GM12878 (cell line): ENCODE results near the gene KCNN3. TPM values are rescaled to one million over a fixed set of nuclear protein-coding genes. Genes with fewer than 3 reads are reported as not detected.

Experiments used
- ATAC-seq: fragments of 200-7000 bp; cut with Tn5 transposase; 3 replicates; pipeline ENCODE4 v1.9.1; 2020; ENCODE audit warnings: mild to moderate bottlenecking, moderate library complexity
- BruUV-seq: library from RNA; stranded (reverse); fragments of 400-500 nt; replicated peaks from 2 replicates; lab custom pipeline; 2021; lab: Mats Ljungman, UMichigan
- CTCF ChIA-PET: fragments of 300-600 bp; sonication (Branson Sonifier 250); formaldehyde crosslinking; extraction: SDS; loops from one replicate; lab custom pipeline; 2021; ENCODE audit warnings: inconsistent platforms; lab: Yijun Ruan, JAX
- POLR2A ChIA-PET: fragments of 350-600 bp; formaldehyde crosslinking; extraction: SDS; loops from one replicate; lab custom pipeline; 2021; ENCODE audit warnings: inconsistent platforms; lab: Charles Lee
- RAD21 ChIA-PET: fragments of 300-600 bp; sonication (Branson Sonifier 250); formaldehyde crosslinking; loops from one replicate; lab custom pipeline; 2023; ENCODE audit warnings: antibody characterized with exemption; ENCODE audit not compliant: unreplicated experiment; lab: Charles Lee
- SMC1A ChIA-PET: fragments of 300-600 bp; sonication (Branson Sonifier 250); formaldehyde crosslinking; loops from one replicate; lab custom pipeline; 2023; ENCODE audit not compliant: unreplicated experiment, uncharacterized antibody; lab: Charles Lee
- DNase-seq: peaks from one replicate; pipeline ENCODE4 v3.0.0-alpha.2; 2011; ENCODE audit warnings: low read depth, low spot score
- FAIRE-seq: peaks from 3 replicates; lab custom pipeline; 2011; peaks lifted over from hg19 to GRCh38; lab: Jason Lieb, UNC
- H2AFZ ChIP-seq: 2 replicates; pipeline ENCODE4 v1.6.0; 2011; ENCODE audit warnings: low read depth, low read length, control low read depth; ENCODE audit not compliant: control insufficient read depth
- H3K27ac ChIP-seq: 2 replicates; pipeline ENCODE4 v1.5.1; 2011; ENCODE audit warnings: control low read depth; ENCODE audit not compliant: control insufficient read depth, insufficient read depth
- H3K27me3 ChIP-seq, 2 experiments: replicated peaks in 1 of 2; 2 replicates each; pipeline versions ENCODE4 v1.6.0 to v1.6.1; 2011; ENCODE audit warnings: low read length in 1 of 2; ENCODE audit not compliant: control insufficient read depth in 2 of 2, insufficient read depth in 2 of 2
- H3K36me3 ChIP-seq, 2 experiments: 2 replicates each; pipeline ENCODE4 v1.5.1; 2011; ENCODE audit warnings: low read length in 1 of 2; ENCODE audit not compliant: control insufficient read depth in 2 of 2, insufficient read depth in 2 of 2
- H3K4me1 ChIP-seq: 2 replicates; pipeline ENCODE4 v1.6.1; 2011; ENCODE audit warnings: mild to moderate bottlenecking, low read length, moderate library complexity, mixed read lengths; ENCODE audit not compliant: control insufficient read depth, insufficient read depth
- H3K4me2 ChIP-seq: 2 replicates; pipeline ENCODE4 v1.6.0; 2011; ENCODE audit warnings: control low read depth; ENCODE audit not compliant: control insufficient read depth, insufficient read depth
- H3K4me3 ChIP-seq: fragments of 200-600 bp; sonication (generic); 2 replicates; pipeline ENCODE4 v1.5.1; 2016
- H3K79me2 ChIP-seq: 2 replicates; pipeline ENCODE4 v1.6.0; 2011; ENCODE audit warnings: low read length; ENCODE audit not compliant: control insufficient read depth, insufficient read depth
- H3K9ac ChIP-seq: 2 replicates; pipeline ENCODE4 v1.8.0; 2011; ENCODE audit warnings: low read length, control low read depth, mixed read lengths; ENCODE audit not compliant: control insufficient read depth, insufficient read depth
- H3K9me3 ChIP-seq: replicated peaks from 3 replicates; pipeline ENCODE4 v1.5.1; 2011; ENCODE audit warnings: mild to moderate bottlenecking, low read length; ENCODE audit not compliant: control insufficient read depth, insufficient read depth
- H4K20me1 ChIP-seq: 2 replicates; pipeline ENCODE4 v1.6.0; 2011; ENCODE audit not compliant: control insufficient read depth, insufficient read depth
- CEBPZ ChIP-seq: fragments of 150-350 bp; IDR thresholded peaks from 2 replicates; pipeline ENCODE4 v1.6.1; 2016; ENCODE audit warnings: low read depth, low read length
- E4F1 ChIP-seq: fragments of 450-650 bp; IDR thresholded peaks from 2 replicates; pipeline ENCODE4 v1.6.1; 2018; ENCODE audit warnings: borderline replicate concordance, mild to moderate bottlenecking; ENCODE audit not compliant: partially characterized antibody
- EED ChIP-seq: sonication (generic); IDR thresholded peaks from 2 replicates; pipeline ENCODE4 v1.6.1; 2016; ENCODE audit warnings: antibody characterized with exemption, low read depth
- EP300 ChIP-seq, 2 experiments: fragments of 150-350 bp in 1 of 2; IDR thresholded peaks; 2 replicates each; pipeline ENCODE4 v1.6.1; 2011 to 2012; ENCODE audit warnings: low read depth in 2 of 2, low read length in 2 of 2, borderline replicate concordance in 1 of 2, improper control_type of control experiment in 1 of 2, inconsistent platforms in 1 of 2; ENCODE audit not compliant: control insufficient read depth in 1 of 2
- KDM1A ChIP-seq: fragments of 200-600 bp; sonication (generic); IDR thresholded peaks from 2 replicates; pipeline ENCODE4 v1.6.1; 2016; ENCODE audit warnings: borderline replicate concordance
- MTA2 ChIP-seq: fragments of 450-650 bp; IDR thresholded peaks from 2 replicates; pipeline ENCODE4 v1.6.1; 2016; ENCODE audit warnings: low read depth, mild to moderate bottlenecking, moderate library complexity
- MXI1 ChIP-seq: fragments of 150-350 bp; IDR thresholded peaks from 2 replicates; pipeline ENCODE4 v1.6.1; 2011; ENCODE audit warnings: low read depth, mild to moderate bottlenecking, inconsistent platforms, low read length, improper control_type of control experiment
- NFYB ChIP-seq: IDR thresholded peaks from 2 replicates; pipeline ENCODE4 v1.6.1; 2011; ENCODE audit warnings: low read depth, mild to moderate bottlenecking, low read length, improper control_type of control experiment, moderate library complexity; ENCODE audit not compliant: insufficient read depth
- ZBTB40 ChIP-seq: fragments of 450-650 bp; IDR thresholded peaks from 2 replicates; pipeline ENCODE4 v1.6.1; 2016; ENCODE audit warnings: mild to moderate bottlenecking, moderate library complexity, borderline replicate concordance
- WGBS: methylation state at CpG from one replicate; pipeline ENCODE4 v1.1.6; 2016; ENCODE audit warnings: low lambda C conversion rate; ENCODE audit not compliant: insufficient replicate concordance, insufficient coverage; ENCODE audit errors: missing lambda C conversion rate; 5-methylcytosine and 5-hydroxymethylcytosine counted together
- in situ Hi-C: fragments of 300-500 bp; cut with MboI; formaldehyde crosslinking; loops from 9 replicates; pipeline ENCODE4 v1.14.3; 2018; ENCODE audit warnings: mixed read lengths
- intact Hi-C: fragments of 100-400 bp; cut with micrococcal nuclease; formaldehyde crosslinking; loops from one replicate; pipeline ENCODE4 v1.14.2; 2022; ENCODE audit not compliant: unreplicated experiment
- polyA plus RNA-seq, 11 experiments: library from polyadenylated mRNA; depleted of rRNA in 4 of 11; unstranded in 6 of 11; stranded (reverse) in 5 of 11; fragments of >200 nt; fragmentation: Nextera tagmentation in 4 of 11; fragmentation: Illumina TruSeq in 1 of 11; extraction: Ambion mirVana in 4 of 11; extraction: Trizol in 1 of 11; gene quantifications; 1 replicate in 1 of 11; 2 replicates in 10 of 11; pipeline versions ENCODE4 v1.2.1 to v1.2.3, GENCODE V29; 2011 to 2016; ENCODE audit warnings: inconsistent platforms in 2 of 11, missing spikeins in 2 of 11, low read depth in 1 of 11
- total RNA-seq, 4 experiments: library from RNA; depleted of rRNA in 3 of 4; stranded (reverse); fragments of >200 nt in 3 of 4; fragmentation: Illumina TruSeq in 1 of 4; extraction: Trizol in 1 of 4; gene quantifications; 2 replicates each; pipeline versions ENCODE4 v1.2.1 to v1.2.3, GENCODE V29; 2013 to 2021

KCNN3 gene
- total and polyA plus RNA-seq, 10 of the 15 experiments (the other 5 are each of a cell fraction or from before 2014, with no cell fraction given), result 3.5 to 26.4 (median 14.9) TPM

- Histone ChIP-seq H4K20me1 (no peaks in the 10 kb centered on the region), H3K4me2 (no peak overlapping the region), H3K9ac (no peak overlapping the region), H3K79me2 (no peaks in the 10 kb centered on the region), H3K4me3 (no peak overlapping the region), H3K36me3 (peaks cover 3 to 10% of the 10 kb centered on the region in 2 experiments; a peak in 3 of 4 replicates), H3K4me1 (peaks cover 3% of the 10 kb centered on the region; the same call in 1 of the 2 replicates), H3K9me3 (no peaks in the 10 kb centered on the region; the same call in 2 of the 3 replicates), H2AFZ (no peak overlapping the region), H3K27me3 (no peaks in the 10 kb centered on the region), H3K27ac (no peak overlapping the region)
- RAD21 ChIA-PET, result interaction anchor here (0.7 to 1.3 kb wide), 4 partner anchors 75 to 163 kb away, joined by 3 to 7 read pairs (median 5); partner anchors contain the start of gene KCNN3
- CTCF ChIA-PET, result interaction anchor here (1.3 to 1.5 kb wide), 2 partner anchors 18 to 35 kb away, joined by 5 to 6 read pairs; no protein-coding TSS in a partner anchor
- 86% methylated on average over 5 of the region's 5 CpGs for WGBS
- TF ChIP-seq ZBTB40 (no peak), MTA2 (no peak), NFYB (no peak), EP300 (IDR thresholded peaks at IDR 0.05; ENCODE audit: borderline replicate concordance in 1 of 2, control insufficient read depth in 1 of 2, low read depth in 2 of 2, low read length in 2 of 2) (0 out of 4 replicates have a peak, but pooled peaks of 1 of the 2 experiments have one; percentile 5), KDM1A (no peak), E4F1 (no peak), MXI1 (no peak), EED (no peak), CEBPZ (no peak)
- FAIRE-seq (no peak), ATAC-seq (no peak), DNase-seq (no peak)
- BruUV-seq, result no TSS peak
- SMC1A ChIA-PET, result interaction anchor here (0.8 to 1.6 kb wide), 5 partner anchors 13 to 222 kb away, joined by 3 to 4 read pairs (median 3); partner anchors contain the start of gene PMVK
- in situ Hi-C loops, result no loop called here
- intact Hi-C loops, result no loop called here
- POLR2A ChIA-PET, result interaction anchor here (1.1 kb wide), 1 partner anchor 10 kb away, joined by 3 read pairs; no protein-coding TSS in a partner anchor
These were observed 154.7 kb downstream of the KCNN3 start for GRCh38 chr1:154715385-154715784.
